T-helper 1 cell treated with Interleukin-12 subunit alpha and Interleukin-12 subunit beta and Interleukin-4 antibody, amounts not matched to agents 30 μg/mL and 1 μg/mL, for 36 hours (primary cell): Measurements from ENCODE around the gene ALB.

Experiments used
- H3K27ac Mint-ChIP-seq: one replicate; pipeline ENCODE4 v1.8.0; 2021; ENCODE audit warnings: mild to moderate bottlenecking, mixed read lengths
- H3K27me3 Mint-ChIP-seq: one replicate; pipeline ENCODE4 v1.8.0; 2021; ENCODE audit warnings: low read depth, mixed read lengths
- H3K36me3 Mint-ChIP-seq: one replicate; pipeline ENCODE4 v1.8.0; 2021; ENCODE audit warnings: low read depth, mixed read lengths
- H3K4me1 Mint-ChIP-seq: one replicate; pipeline ENCODE4 v1.8.0; 2021; ENCODE audit warnings: low read depth, mixed read lengths
- H3K4me3 Mint-ChIP-seq: one replicate; pipeline ENCODE4 v1.8.0; 2021; ENCODE audit warnings: mild to moderate bottlenecking, moderate library complexity, mixed read lengths
- H3K9me3 Mint-ChIP-seq: one replicate; pipeline ENCODE4 v1.8.0; 2021; ENCODE audit warnings: mixed read lengths

Gene ALB

DNA sequence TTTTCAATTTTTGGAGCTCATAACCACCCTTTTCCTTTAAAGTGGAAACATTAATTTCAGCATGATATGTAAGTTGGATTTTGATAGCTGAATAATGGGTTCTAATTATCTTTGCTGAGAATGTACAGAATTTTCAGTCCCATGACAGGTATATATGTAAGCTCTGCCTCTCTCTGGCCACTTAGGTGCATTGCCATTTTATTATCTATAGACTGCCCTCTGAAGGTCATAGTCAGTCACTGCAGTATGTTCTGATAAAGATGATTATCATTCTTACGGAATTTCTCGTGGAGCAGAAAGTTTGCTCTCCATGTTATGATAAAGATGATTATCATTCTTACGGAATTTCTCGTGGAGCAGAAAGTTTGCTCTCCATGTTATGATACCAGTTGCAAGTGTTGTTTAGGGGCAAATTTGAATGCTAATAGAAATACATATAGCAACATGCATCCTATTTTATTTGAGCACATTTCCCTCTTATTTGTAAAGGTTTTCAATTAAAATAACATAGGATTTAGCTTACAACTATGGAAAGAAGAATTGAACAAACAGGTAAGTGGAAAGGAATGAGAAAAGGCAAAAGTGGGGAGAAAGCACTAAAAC lies 42.4 kb downstream of the ALB start:
- Mint-ChIP-seq H3K27me3 (peaks cover 4% of the 10 kb centered on the region), H3K36me3 (no peaks in the 10 kb centered on the region), H3K9me3 (no peaks in the 10 kb centered on the region), H3K27ac (no peak overlapping the region), H3K4me1 (no peaks in the 10 kb centered on the region), H3K4me3 (no peak overlapping the region)

DNA sequence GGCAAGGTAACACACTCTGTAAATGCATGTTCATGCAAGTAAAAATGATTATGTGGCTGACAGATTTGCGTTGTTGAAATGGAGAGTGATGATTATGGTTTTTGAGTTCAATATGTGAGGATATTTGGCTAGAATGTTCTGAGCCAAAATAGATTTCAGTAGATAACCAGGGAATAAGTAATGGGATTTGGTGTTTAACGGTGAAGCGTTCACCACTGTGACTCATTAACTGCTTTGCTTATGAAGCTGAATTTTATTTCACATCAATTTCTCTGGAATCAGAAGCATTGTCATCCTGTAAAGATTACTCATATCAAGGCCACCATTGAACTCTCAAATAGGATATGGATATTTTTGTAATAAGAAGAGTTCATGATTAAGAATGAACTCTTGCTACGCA lies 43.6 kb downstream of the ALB start:
- H3K36me3 Mint-ChIP-seq = no peaks in the 10 kb centered on the region
- no peaks in the 10 kb centered on the region for H3K4me1 Mint-ChIP-seq
- H3K9me3 Mint-ChIP-seq = no peaks in the 10 kb centered on the region
- H3K27me3 Mint-ChIP-seq = peaks cover 4% of the 10 kb centered on the region
- H3K4me3 Mint-ChIP-seq = no peak overlapping the region
- H3K27ac Mint-ChIP-seq = no peak overlapping the region

- no peaks in the 10 kb centered on the region for H3K4me1 Mint-ChIP-seq
- no peaks in the 10 kb centered on the region for H3K9me3 Mint-ChIP-seq
- H3K27me3 Mint-ChIP-seq = peaks cover 4% of the 10 kb centered on the region
- no peak overlapping the region for H3K4me3 Mint-ChIP-seq
- H3K36me3 Mint-ChIP-seq = no peaks in the 10 kb centered on the region
- no peak overlapping the region for H3K27ac Mint-ChIP-seq
Observed at GRCh38 chr4:73448448-73449203, 44.5 kb downstream of the ALB start.

DNA sequence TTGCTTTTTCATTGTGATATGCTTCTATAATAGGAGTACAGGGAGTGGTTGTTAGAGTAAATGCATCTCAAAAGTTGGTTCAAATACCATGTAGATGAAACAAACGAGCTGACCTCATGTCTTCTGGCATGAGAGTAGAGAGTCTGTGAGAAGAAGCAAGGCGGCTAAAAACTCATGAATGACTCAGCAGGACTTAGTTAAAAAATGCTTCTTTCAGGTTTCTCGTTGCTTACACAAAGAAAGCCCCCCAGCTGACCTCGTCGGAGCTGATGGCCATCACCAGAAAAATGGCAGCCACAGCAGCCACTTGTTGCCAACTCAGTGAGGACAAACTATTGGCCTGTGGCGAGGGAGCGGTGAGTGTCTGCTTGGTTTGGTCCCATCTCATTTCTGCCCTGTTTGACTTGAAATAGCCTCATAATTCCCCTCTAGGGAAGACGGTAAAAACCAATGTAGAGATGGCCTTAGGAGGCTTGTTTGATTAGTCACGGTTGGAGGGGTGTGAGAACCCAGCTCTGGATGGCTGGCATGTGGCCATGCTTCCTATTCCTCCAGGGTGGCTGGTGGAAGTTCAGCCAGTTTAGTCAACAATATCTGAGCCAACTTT lies 46.4 kb downstream of the ALB start:
- no peak overlapping the region for H3K4me3 Mint-ChIP-seq
- H3K9me3 Mint-ChIP-seq = no peaks in the 10 kb centered on the region
- H3K27me3 Mint-ChIP-seq = peaks cover 4% of the 10 kb centered on the region
- H3K27ac Mint-ChIP-seq = no peak overlapping the region
- H3K36me3 Mint-ChIP-seq = no peaks in the 10 kb centered on the region
- H3K4me1 Mint-ChIP-seq = no peaks in the 10 kb centered on the region

GRCh38 chr4:73451404-73451803 lies 47.3 kb downstream of the ALB start:
- Mint-ChIP-seq H3K36me3 (no peaks in the 10 kb centered on the region), H3K4me1 (no peaks in the 10 kb centered on the region), H3K27me3 (peaks cover 6% of the 10 kb centered on the region), H3K4me3 (no peak overlapping the region), H3K27ac (no peak overlapping the region), H3K9me3 (no peaks in the 10 kb centered on the region)

DNA sequence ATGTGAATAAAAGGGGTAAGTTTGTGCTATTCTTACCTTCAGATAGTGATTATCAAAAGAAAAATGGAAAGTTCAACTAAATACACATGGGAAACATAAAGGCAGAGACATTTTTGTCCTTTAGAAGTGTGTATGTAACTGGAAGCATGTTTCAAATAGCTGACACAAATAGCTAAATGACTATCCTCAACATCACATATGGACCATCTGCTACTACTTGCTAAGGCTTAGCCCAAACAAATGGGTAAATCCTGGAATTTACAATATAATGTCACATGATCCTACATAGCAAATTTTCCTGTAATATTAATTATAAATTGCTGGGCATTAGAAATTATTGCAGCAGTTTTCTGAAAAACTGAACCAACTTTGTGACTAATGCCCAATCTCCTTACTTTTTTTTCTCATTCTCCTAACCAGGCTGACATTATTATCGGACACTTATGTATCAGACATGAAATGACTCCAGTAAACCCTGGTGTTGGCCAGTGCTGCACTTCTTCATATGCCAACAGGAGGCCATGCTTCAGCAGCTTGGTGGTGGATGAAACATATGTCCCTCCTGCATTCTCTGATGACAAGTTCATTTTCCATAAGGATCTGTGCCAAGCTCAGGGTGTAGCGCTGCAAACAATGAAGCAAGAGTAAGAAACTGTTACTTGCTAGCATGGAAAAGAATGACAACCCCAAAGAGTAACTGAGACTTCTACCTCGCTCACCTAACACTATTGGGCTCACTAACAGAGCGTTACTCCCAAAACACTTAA lies 48.1 kb downstream of the ALB start:
- peaks cover 4% of the 10 kb centered on the region for H3K27me3 Mint-ChIP-seq
- H3K4me3 Mint-ChIP-seq = no peak overlapping the region
- no peaks in the 10 kb centered on the region for H3K9me3 Mint-ChIP-seq
- no peak overlapping the region for H3K27ac Mint-ChIP-seq
- H3K36me3 Mint-ChIP-seq = no peaks in the 10 kb centered on the region
- H3K4me1 Mint-ChIP-seq = no peaks in the 10 kb centered on the region

DNA sequence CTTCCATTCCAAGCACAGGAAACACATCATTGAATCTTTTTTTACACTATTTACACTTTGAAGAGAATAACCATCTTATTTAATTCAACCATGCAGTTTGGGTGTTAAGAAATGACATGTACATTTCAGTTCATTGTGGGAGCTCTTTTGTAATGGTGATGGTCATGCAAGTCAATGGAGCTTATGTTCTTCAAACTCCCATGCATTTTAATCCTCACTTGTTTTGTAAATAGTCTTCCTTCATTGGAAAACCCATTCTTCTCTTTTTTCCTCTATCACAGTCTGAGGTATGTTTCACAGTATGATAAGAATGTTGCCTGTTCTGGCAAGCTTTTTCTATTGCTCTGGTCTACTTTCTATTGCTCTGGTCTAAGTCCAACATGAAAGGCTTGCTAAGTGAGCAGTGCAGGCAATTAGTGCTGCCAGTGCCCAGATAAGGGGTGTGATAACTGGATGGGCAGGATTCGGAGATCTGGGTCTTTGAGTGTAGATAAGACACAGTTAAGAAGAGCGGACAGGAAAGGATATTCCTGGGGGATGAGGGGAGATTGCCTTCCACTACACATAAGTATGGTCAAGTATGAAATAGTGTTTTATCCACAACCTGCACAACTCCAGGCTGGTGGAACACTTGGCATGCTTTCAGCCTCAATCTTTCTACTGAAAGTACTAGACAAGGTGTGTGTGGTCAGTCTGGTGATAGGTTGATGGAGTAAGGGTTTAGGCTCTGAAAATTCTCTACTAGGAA lies 49.0 kb downstream of the ALB start:
- no peaks in the 10 kb centered on the region for H3K9me3 Mint-ChIP-seq
- no peak overlapping the region for H3K27ac Mint-ChIP-seq
- no peaks in the 10 kb centered on the region for H3K36me3 Mint-ChIP-seq
- H3K4me1 Mint-ChIP-seq = no peaks in the 10 kb centered on the region
- no peak overlapping the region for H3K4me3 Mint-ChIP-seq
- peaks cover 4% of the 10 kb centered on the region for H3K27me3 Mint-ChIP-seq

GRCh38 chr4:73453701-73454005 lies 49.6 kb downstream of the ALB start:
- Mint-ChIP-seq H3K9me3 (no peaks in the 10 kb centered on the region), H3K27ac (no peak overlapping the region), H3K36me3 (no peaks in the 10 kb centered on the region), H3K27me3 (peaks cover 4% of the 10 kb centered on the region), H3K4me1 (no peaks in the 10 kb centered on the region), H3K4me3 (no peak overlapping the region)

DNA sequence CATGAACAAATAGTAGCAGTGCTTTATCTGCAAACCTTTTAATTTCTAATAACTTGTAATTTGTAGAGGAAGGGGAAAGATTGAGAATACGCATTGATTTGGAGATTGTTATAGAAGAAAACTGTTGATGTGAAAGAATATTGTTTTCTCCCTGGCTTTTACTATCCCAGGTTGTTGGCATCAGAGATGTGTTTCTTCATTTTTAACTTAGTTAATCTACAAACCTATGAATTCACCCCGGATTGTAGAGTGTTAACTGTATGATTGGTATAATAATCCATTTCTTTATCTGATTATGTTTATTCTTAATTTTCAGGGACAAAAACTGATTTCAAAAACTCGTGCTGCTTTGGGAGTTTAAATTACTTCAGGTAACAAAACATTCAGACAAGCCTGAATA lies 50.8 kb downstream of the ALB start:
- peaks cover 4% of the 10 kb centered on the region for H3K27me3 Mint-ChIP-seq
- H3K4me3 Mint-ChIP-seq = no peak overlapping the region
- H3K9me3 Mint-ChIP-seq = no peaks in the 10 kb centered on the region
- no peak overlapping the region for H3K27ac Mint-ChIP-seq
- no peaks in the 10 kb centered on the region for H3K4me1 Mint-ChIP-seq
- no peaks in the 10 kb centered on the region for H3K36me3 Mint-ChIP-seq

- no peaks in the 10 kb centered on the region for H3K9me3 Mint-ChIP-seq
- no peaks in the 10 kb centered on the region for H3K4me1 Mint-ChIP-seq
- H3K27me3 Mint-ChIP-seq = peaks cover 4% of the 10 kb centered on the region
- no peaks in the 10 kb centered on the region for H3K36me3 Mint-ChIP-seq
- no peak overlapping the region for H3K4me3 Mint-ChIP-seq
- no peak overlapping the region for H3K27ac Mint-ChIP-seq
Observed at GRCh38 chr4:73456177-73457022, 52.3 kb downstream of the ALB start.

GRCh38 chr4:73458184-73459047 lies 54.3 kb downstream of the ALB start:
- Mint-ChIP-seq H3K27ac (no peak overlapping the region), H3K4me3 (no peak overlapping the region), H3K9me3 (no peaks in the 10 kb centered on the region), H3K4me1 (no peaks in the 10 kb centered on the region), H3K36me3 (no peaks in the 10 kb centered on the region), H3K27me3 (peaks cover 4% of the 10 kb centered on the region)

- Mint-ChIP-seq H3K9me3 (no peaks in the 10 kb centered on the region), H3K36me3 (no peaks in the 10 kb centered on the region), H3K4me1 (no peaks in the 10 kb centered on the region), H3K27me3 (peaks cover 4% of the 10 kb centered on the region), H3K27ac (no peak overlapping the region), H3K4me3 (no peak overlapping the region)
Observed at GRCh38 chr4:73459048-73459421, 54.9 kb downstream of the ALB start.

DNA sequence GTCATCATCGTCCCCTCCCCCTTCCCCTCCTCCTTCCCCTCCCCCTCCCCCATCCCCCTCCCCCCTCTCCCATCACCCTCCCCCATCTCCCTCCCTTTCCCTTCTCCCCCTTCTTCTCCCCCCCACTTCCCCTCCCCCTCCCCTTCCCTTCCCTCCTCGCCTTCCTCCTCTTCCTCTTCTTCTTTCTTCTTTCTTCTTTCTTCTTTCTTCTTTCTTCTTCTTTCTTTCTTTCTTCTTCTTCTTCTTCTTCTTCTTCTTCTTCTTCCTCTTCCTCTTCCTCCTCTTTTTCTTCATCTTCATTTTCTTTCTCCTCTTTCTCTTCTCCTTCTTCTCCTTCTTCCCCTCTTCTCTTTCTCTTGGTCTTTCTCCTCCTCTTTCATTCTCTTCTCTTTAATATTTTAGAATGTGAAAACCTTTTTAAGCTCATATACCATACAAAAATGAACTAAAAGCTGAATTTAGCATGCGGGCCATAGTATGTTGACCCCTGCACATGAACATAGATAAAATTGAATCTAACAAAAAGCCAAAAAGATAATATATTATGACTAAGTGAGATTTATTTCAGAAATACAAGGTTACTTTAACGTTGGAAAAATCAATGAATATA lies 56.9 kb downstream of the ALB start:
- H3K36me3 Mint-ChIP-seq = no peaks in the 10 kb centered on the region
- peaks cover 4% of the 10 kb centered on the region for H3K27me3 Mint-ChIP-seq
- H3K9me3 Mint-ChIP-seq = no peaks in the 10 kb centered on the region
- H3K4me3 Mint-ChIP-seq = no peak overlapping the region
- no peaks in the 10 kb centered on the region for H3K4me1 Mint-ChIP-seq
- H3K27ac Mint-ChIP-seq = no peak overlapping the region
